Measurements from ENCODE around the gene CNOT2.

DNA sequence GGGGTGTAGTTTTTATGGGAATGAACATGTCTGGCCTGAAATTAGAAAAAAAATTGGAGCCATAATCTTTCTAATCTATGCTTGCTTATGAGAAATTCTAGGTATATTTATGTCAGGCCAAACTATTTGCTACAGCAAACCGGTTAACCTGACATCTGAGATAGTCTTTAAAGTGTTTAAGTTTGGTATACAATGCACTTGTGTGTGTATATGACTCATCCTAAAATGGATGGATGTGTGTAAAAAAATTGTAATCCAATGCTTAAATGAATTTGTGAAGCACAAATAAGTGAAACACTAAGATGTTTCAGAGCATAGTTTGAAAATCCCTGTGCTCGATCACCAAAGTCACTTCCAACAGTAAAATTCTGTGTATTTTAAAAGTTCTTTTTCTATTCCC is 6.7 kb downstream of the CNOT2 start:
- TF ChIP-seq, protein P1, sequence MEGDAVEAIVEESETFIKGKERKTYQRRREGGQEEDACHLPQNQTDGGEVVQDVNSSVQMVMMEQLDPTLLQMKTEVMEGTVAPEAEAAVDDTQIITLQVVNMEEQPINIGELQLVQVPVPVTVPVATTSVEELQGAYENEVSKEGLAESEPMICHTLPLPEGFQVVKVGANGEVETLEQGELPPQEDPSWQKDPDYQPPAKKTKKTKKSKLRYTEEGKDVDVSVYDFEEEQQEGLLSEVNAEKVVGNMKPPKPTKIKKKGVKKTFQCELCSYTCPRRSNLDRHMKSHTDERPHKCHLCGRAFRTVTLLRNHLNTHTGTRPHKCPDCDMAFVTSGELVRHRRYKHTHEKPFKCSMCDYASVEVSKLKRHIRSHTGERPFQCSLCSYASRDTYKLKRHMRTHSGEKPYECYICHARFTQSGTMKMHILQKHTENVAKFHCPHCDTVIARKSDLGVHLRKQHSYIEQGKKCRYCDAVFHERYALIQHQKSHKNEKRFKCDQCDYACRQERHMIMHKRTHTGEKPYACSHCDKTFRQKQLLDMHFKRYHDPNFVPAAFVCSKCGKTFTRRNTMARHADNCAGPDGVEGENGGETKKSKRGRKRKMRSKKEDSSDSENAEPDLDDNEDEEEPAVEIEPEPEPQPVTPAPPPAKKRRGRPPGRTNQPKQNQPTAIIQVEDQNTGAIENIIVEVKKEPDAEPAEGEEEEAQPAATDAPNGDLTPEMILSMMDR (IDR thresholded peaks at IDR 0.05; ENCODE audit: insufficient read depth, low read depth, low read length) = no peak
- TF ChIP-seq EZH2 (IDR thresholded peaks at IDR 0.05; ENCODE audit: insufficient read depth, low read length) = no peak

All from astrocyte (in vitro differentiated cells and primary cell).